Stimulated activated CD8-positive, alpha-beta memory T cell treated with anti-CD3 and anti-CD28 coated beads, Interleukin-15, amount 100 ng/mL, for 4 hours (primary cell): ENCODE data around the gene VPS39.

ENCODE experiments used
- DNase-seq, 2 donors: peaks; one replicate each; pipeline ENCODE4 v3.0.0-alpha.2; 2020; ENCODE audit warnings: low read depth in 2 of 2

VPS39 gene

GRCh38 chr15:42157981-42158765 is 49.9 kb downstream of the VPS39 start:
- DNase-seq, result no peak

GRCh38 chr15:42157381-42157780 is 50.7 kb downstream of the VPS39 start:
- DNase-seq, result no peak

GRCh38 chr15:42156243-42156922 is 51.7 kb downstream of the VPS39 start, which contains the start of gene PLA2G4F:
PLA2G4F (minus strand) TSS chr15:42156636; CDS start chr15:42156549, 87 bp downstream.
- no peak for DNase-seq

- no peak for DNase-seq
Measured at GRCh38 chr15:42155546-42156242, 52.4 kb downstream of the VPS39 start.

GRCh38 chr15:42154956-42155355 is 53.1 kb downstream of the VPS39 start:
- no peak for DNase-seq

- no peak for DNase-seq
Measured at GRCh38 chr15:42154212-42154941, 53.7 kb downstream of the VPS39 start.

GRCh38 chr15:42153874-42154211 is 54.3 kb downstream of the VPS39 start:
- DNase-seq, result no peak

- DNase-seq, result no peak
Measured at GRCh38 chr15:42152921-42153698, 55.0 kb downstream of the VPS39 start.

GRCh38 chr15:42152196-42152920 is 55.7 kb downstream of the VPS39 start:
- DNase-seq, result no peak

GRCh38 chr15:42151736-42152135 is 56.4 kb downstream of the VPS39 start:
- DNase-seq, result no peak

- no peak for DNase-seq
Measured at GRCh38 chr15:42151141-42151561, 57.0 kb downstream of the VPS39 start.

- no peak for DNase-seq
Measured at GRCh38 chr15:42150219-42150970, 57.7 kb downstream of the VPS39 start.

- no peak for DNase-seq
Measured at GRCh38 chr15:42149493-42150218, 58.4 kb downstream of the VPS39 start.

GRCh38 chr15:42148808-42149492 is 59.2 kb downstream of the VPS39 start:
- DNase-seq, result no peak

GRCh38 chr15:42147431-42147735 is 60.7 kb downstream of the VPS39 start:
- DNase-seq, result no peak

GRCh38 chr15:42146551-42147430 is 61.3 kb downstream of the VPS39 start:
- DNase-seq, result no peak

- no peak for DNase-seq
Measured at GRCh38 chr15:42145546-42146455, 62.3 kb downstream of the VPS39 start.
